Left renal pelvis (tissue), 4 donors: ENCODE results near the gene TCF3. TPM values are rescaled to one million over a fixed set of nuclear protein-coding genes. Genes with fewer than 3 reads are reported as not detected.

Experiments used
- DNase-seq, 4 donors: peaks; one replicate each; pipeline ENCODE4 v3.0.0-alpha.2; 2013; ENCODE audit warnings: low read depth in 4 of 4, low spot score in 3 of 4
- polyA plus RNA-seq, 4 donors: library from polyadenylated mRNA; unstranded; fragments of 120-200 nt; gene quantifications; one replicate each; pipeline ENCODE4 v1.2.1, GENCODE V29; 2013; ENCODE audit not compliant: insufficient read length in 4 of 4

Gene TCF3
- polyA plus RNA-seq, 4 donors, result 104 to 127 (median 108) TPM

DNA sequence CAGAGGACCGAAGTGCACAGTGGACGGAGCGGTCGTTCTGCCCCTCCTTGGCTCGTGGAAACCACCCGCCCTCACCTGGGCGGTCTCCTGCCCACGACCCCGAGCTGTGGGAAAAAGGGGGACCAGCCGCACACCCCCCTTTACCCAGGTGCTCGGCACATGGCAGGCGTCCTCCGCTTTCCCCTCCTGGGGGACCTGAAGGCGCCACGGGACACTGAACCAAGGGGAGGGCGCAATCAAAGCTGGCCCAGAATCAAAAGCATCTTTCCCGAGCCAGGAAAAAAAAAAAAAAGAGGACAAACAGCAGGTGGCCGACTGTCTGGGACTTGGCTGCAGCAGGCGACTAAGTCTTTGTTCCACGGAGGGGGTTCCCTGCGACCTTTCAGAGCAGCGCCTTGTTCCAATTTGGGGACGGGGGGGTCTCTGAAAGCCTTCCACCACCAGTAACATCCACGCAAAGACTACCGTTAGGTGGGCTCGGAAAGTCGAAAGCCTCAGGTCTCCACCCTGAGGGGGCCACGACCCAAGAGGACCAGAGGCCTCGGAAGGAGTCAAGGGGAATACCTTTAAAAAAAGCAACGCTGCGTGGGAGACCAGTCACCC, 60.9 kb downstream of the TCF3 start:
- no peak for DNase-seq

DNA sequence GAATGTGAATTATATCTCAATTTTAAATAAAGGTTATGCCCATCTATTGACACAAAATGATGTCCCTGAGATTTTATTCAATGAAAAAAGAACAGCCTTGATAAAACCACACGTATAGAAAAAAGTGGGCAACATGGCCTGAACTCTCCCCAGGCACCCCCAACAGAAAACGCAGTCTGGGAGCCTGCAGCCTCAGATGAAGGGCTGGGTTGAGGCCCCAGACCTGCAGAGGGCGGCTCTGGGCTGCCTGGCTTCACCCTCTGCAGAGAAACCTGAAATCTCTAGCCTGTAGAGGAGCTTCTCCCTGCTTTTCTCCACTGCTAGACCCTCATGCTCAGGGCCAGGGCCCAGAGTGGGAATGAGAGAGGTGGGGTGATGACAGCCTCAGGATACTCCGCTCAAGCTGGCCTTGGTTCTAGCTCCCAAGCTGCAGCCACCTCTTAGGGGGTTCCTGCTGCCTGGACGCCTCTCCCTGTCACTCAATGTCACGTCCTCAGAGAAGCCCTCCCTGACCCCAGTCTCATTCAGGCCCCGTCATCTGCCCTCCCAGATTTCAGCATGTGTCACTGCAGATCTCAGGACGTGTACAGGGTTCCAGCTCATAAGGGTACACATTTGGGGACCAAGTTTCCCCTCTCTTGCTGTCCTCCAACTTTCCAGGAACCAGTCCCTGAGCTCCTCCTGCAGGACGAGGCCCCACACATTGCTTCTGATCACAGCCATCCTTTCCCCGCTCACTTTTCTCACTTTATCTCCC, 61.6 kb downstream of the TCF3 start:
- no peak for DNase-seq

GRCh38 chr19:1587872-1588271, 64.5 kb downstream of the TCF3 start:
- DNase-seq, result no peak

DNA sequence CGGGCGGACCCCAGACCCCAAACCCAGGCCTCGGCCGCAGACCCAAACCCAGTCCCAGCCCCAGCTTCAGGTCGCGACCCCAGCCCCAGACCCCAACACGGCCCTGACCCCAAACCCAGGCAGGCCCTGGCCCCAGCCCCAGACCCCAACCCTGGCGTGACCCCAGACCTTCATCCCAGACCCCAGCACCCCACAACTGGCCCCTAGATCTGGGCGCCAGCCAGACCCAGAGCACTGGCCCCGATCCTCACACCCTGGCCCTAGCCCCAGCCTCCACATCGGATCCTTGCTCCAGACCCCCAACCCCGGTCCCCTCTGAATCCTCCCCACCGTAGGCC, 67.2 kb downstream of the TCF3 start:
- DNase-seq, result no peak

DNA sequence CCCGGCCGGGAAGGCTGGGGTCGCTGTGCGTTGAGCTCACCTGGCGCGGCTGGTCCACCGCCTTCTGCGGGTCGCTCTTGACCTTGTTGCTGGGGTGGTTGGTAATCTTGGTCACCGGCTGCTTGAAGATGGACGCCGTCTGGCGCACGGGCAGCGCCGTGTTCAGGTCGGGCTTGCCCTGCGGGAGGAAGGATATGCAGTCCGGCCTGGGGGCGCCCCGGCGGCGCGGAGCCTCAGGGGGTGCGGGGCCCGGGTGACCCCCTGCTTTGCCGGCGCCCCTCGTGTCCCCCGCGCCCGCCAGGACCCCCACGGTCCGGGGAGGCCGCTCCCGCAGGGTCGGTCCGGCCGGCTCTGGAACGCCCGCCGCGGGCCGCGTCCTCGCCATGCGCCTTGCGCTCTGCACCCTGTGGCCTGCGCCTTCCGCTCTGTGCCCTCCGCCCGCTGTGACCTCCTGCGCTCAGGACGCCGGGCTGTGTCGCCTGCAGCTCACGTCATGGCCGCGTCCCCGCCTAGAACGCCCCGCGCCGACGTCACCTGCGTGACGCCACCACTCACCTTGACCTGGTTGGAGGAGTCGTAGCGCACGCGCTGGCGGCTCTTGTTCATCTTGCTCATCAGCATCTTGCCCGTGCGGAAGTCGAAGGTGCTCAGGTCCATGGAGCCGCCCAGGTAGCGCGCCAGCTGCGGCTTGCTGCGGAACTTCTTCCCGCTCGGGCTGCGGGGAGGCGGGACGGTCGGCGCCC, 67.7 kb downstream of the TCF3 start:
- DNase-seq, result no peak

- DNase-seq, result no peak
Measured at GRCh38 chr19:1582201-1582600, 70.2 kb downstream of the TCF3 start.

DNA sequence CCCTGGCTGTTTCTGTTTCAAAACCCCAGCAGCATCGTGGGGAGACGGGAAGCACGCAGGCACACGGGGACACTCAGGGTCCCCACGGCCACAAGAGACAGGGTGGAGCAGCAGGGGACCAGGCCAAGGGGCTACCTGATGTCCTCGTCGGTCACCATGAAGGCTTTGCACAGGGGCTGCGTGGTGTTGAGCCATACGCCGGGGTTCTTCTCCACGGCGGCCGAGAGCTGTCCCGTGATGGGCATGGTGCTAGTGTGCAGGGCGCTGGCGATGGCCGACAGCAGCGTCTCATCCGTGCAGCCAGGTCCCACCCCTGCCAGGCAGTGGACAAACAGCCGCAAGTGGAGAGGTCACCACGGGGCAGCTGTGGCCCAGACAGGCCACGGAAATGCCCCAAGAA, 71.5 kb downstream of the TCF3 start:
- no peak for DNase-seq

DNA sequence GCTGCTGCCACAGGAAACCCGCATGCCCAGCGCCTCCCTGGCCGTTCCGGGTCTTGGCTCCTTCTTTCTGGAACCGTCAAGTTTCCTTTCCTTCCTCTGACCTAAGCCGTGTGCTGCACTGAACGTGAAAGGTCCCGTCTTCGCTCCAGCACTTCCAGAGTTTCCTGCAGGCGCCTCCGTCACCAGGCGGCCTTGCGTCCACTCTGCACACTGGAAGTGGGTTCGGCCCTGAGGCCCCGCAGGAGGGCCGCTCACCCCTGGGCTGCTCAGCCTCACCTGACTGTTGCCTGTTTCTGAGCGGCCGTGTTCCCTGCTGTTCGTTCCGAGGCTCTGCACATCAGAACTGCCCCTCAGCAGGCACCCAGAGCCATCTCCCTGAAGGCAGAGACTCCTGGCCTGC, 72.0 kb downstream of the TCF3 start:
- DNase-seq, result no peak

GRCh38 chr19:1579222-1579621, 73.2 kb downstream of the TCF3 start:
- DNase-seq, result no peak

DNA sequence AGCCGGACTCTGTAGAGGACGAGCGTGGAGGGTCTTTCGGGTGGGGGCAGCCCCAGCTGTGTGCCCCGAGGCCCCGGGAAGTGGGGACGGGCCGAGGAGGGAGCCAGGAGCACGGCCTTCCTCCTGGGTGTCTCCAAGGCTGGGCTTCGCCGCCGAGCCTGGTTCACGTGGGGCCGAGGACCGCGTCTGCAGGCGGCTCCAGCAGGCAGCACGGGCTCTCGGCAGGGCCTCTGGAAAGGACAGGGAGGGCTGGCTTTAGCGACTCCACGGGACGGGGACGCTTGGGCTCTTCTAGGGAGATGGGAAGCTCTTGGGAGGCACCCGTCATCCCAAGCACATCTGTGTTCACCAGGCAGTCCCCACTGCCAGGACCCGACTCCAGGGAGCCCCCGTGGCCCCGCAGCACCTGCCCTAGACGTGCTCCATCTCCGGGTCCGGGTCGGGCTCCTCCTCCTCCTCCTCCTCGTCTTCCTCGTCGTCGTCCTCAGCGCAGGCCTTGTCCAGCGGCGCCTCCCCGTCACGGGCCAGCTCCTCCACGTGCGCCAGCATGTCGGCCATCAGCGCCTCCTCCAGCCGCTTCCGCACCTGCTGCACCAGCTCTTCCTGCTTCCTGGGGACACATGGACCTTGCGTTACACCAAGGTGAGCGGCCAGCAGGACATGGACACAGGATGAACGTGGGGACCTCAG, 74.3 kb downstream of the TCF3 start:
- no peak for DNase-seq

DNA sequence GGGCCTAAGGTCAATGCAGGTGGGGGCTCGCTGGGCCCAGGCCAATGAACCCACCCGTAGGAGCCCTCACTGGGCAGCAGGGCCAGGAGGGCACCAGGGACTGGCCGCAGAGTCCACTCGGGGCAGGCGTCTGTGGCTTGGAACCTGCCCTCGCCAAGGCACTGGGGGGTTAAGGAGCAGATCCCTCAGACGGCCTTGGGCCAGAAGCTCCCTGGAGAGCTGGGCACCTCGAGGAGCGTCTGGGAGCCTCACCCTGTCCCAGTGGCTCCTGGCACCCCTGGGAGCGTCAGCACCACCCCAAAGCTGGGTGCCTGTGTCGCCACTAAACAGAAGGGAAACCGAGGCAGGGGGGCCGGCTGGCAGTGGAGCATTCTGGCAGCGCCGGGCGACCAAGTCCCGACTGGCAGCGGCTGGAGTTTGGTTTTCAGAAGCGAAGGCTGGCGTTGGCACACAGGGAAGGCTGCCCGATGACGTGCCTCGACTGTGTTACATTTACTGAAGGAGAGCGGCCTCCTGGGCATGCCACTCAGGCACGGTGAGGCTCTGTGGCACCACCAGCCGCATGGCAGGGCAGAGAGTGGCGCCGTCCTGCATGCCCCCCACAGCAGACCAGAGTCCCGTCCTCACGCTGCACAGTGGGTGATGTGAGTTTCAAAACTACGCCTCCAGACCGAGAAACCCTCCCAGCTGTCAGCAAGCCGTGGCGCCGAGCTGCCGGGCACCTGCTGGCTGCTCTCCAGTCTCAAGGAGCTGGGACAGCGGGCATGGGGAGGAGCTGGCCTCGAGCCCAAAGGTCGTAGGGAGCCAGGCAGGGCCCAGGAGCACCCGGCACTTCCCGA, 75.1 kb downstream of the TCF3 start:
- no peak for DNase-seq

DNA sequence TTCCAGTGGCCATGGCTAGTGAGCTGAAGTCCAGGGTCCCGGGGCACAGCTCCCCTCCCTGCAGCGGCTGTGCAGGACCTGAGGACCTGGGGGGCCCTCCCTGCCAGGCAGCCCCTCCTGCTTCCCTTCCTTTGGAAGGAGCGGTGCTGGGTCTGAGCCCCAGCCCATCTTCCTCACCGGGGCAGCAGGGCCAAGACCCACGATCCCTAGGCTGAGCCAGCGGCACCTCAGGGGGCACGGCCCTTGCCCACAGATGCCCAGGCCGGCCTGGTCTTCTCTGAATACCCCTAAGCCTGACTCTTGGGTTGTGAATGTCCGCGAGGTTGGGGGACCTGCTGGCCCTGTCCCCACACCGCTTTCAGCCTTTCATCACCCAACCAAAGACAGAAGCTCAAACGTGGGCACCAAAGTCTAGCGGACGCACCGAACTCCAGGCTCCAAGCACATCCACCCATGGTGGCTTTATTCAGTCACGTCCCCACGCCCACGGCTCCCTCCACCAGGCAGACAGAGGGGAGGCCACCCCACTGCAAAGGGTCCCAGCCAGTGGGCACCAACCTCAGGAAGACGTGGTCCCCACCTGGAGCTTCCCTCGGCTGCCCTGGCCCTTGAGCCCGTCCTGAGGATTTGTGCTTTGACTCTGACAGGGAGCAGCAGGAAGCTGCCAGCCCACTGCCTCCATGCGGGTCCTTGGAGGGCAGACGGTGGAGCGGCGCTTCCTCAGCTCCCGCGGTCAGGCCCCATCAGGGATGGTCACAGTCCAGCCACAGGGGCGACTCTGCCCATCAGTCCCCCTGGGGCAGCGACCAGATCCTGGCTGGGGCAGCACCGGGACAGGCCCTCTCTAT, 75.9 kb downstream of the TCF3 start:
- no peak for DNase-seq

GRCh38 chr19:1575323-1576241, 76.8 kb downstream of the TCF3 start:
- DNase-seq, result no peak

DNA sequence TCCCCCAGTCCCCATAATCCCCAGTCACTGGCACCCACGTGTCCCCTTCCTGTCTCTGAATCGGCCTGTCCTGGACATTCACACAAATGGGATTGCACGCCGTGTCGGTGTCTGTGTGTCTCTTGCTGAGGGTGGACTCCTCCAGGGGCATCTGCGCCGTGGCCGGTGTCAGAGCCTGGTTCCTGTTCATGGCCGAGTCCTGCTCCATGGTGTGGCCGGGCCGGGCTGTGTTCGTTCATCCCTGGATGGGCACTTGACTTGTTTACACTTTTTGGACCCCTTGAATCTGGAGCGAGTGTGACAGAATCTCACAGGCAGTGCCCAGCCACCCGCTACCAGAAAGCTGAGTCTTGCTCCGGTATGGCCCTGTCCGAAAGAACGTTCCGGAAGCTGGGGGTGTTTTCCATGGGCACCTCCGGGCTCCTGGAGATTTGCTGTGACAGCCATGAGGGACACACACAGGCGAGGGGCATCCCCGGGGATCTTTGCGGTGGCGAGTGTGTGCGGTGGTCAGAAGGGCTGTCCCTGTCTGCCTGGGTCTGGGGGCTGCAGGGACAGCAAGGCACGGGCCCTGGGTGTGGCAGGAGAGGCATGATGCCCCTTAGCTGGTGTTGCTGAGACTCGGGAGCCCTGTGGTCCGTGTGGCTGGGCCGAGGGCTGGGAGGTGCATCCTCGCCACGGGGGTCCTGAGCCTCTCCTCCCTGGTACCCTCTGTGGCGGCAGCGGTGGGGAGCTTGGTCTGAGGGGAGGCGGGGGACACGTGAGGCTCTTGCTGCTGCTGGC, 77.9 kb downstream of the TCF3 start:
- no peak for DNase-seq

DNA sequence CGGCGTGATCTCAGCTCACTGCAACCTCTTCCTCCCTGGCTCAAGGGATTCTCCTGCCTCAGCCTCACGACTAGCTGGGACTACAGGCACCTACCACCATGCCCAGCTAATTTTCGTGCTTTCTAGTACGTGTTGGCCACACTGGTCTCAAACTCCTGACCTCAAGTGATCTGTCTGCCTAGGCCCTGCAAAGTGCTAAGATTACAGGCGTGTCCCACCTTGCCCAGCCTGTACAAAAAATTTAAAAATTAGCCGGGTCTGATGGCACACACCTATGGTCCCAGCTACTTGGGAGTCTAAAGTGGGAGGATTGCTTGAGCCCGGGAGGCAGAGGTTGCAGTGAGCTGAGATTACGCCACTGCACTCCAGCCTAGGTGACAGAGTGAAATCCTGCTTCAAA, 79.6 kb downstream of the TCF3 start:
- no peak for DNase-seq

DNA sequence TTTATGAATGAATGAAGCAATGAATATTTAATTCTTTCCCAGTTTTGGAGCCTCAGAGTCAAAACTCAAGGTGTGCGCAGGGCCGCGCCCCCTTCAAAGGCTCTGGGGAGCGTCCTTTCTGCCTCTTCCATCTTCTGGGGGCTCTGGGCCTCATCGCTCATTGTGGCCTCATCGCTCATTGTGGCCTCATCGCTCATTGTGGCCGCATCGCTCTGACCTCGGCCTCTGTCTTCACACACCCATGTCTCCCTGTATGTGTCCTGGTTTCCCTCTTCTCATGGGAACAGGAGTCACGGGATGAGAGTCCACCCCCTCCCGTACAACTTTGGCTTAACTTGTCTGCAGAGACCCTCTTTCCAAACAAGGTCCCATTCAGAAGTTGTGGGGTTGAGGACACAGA, 81.1 kb downstream of the TCF3 start:
- DNase-seq, result no peak

DNA sequence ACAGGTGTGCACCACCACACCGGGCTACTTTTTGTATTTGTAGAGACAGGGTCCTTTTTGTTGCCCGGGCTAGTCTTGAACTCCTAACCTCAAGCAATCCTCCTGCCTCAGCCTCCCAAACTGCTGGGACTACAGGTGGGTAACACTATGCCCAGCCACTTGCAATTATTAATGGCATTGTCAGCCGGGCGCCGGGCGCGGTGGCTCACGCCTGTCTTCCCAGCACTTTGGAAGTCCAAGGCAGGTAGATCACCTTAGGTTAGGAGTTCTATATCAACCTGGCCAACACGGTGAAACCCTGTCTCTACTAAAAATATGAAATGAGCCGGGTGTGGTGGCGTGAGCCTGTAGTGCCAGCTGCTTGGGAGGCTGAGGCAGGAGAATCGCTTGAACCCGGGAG, 81.6 kb downstream of the TCF3 start:
- DNase-seq, result no peak

- no peak for DNase-seq
Measured at GRCh38 chr19:1569997-1570396, 82.4 kb downstream of the TCF3 start.
